SKM-1 treated with dmso at 0.1 percent for 144 hours (cell line): ENCODE results near the gene ARL9.
A peak's percentile ranks its signal among the peaks of the same experiment; 100 is the strongest.
"Not testable (repeated sequence)": the region's sequence is repeated elsewhere in the genome, so short reads cannot be mapped to it uniquely, and the experiment has no call there.

ENCODE experiments used
- DNase-seq: peaks from one replicate; lab custom pipeline; 2025; ENCODE audit not compliant: unreplicated experiment; lab: John Stamatoyannopoulos, UW

Gene ARL9, protein sequence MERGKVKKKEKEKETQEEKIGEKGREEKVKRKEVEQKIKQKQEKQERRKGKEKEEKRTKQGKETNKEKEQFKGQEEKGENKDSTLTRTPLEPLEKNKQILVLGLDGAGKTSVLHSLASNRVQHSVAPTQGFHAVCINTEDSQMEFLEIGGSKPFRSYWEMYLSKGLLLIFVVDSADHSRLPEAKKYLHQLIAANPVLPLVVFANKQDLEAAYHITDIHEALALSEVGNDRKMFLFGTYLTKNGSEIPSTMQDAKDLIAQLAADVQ

DNA sequence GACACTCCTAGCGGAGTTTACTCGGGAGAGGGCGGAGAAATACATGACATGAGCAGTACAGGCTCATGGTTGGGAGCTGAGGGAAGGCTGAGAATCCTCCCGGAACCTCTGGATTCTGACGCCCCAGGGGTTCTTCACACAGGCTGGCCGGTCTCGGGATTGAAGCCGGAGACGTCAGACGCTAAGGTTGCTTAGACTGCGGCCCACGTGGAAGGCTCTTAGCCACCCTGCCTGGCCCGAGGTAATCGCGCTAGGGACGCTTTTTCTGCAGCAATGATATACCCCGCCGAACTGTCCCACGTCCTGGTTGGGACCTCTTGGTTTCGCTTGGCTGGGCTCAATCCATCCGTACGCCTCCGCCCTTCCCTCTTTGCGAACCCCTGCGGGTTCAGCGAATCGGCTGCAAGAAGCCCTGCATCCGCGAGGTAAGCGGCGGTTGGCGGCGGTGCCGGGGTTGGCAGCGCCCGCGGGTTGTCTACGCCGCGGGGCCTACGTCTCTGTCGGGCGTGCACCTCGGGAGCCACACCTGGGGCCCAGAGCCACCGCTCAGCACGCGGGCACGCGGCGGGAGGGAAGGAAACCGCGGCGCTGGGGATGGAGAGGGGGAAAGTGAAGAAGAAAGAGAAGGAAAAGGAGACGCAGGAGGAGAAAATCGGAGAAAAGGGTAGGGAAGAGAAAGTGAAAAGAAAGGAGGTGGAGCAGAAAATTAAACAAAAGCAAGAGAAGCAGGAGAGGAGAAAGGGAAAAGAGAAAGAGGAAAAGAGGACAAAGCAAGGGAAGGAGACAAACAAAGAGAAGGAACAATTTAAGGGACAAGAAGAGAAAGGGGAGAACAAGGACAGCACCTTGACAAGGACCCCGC lies at the start of gene ARL9:
ARL9 (plus strand) TSS at position 523 of the 862 bp plus-strand sequence; CDS start at position 595, 72 bp downstream.
- no peak for DNase-seq

DNA sequence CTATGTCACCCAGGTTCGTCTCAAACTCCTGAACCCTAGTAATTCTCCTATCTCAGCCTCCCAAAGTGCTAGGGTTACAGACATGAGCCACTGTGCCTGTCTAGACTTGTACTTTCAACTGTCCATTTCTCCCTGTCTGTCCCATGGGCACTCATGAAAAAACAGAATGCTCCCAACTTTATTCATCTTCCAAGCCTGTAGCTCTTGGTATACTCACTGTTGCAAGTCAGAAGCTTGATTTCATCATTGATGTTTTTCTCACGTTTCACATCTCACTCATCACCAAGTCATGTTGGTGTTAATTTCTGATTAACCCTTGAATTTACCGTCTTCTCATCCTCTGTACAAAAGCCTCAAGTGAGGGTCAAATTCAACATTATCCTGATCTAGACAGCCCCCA lies 45.5 kb upstream of the ARL9 start:
- no peak for DNase-seq

DNA sequence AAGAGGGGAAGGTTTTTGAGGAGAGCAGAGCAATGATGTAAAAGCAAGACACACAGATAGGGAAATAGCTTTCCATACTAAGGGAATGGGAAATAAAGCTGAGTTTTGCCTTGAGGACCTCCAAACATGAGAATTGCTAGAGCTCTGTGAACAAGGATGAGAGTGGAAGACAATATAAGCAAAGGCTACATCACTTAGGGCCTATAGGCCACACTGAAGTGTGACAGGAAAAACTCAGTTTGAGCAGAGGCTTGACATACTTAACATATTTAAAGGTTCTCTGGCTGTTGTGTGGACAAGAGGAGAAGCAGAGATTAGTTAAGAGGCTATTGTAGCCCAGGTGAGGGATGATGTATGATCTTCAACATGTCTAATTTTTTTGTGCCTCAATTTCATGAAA lies 43.4 kb upstream of the ARL9 start:
- DNase-seq: no peak

DNA sequence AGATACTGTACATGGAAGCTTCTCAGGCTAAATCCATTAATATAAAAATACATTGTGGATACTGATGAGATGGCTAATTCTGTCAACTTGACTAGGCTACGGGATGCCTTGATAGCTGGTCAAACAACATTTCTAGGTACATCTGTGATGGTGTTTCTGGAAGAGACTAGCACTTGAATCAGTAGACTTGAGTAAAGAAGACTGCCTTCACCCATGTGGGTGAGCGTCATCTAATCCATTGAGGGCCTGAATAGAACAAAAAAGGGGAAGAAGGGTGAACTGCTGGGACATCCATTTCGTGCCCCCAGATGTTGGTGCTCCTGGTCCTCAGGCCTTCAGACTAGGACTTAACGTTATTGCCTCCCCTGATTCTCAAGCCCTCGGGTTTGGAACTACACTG lies 41.9 kb upstream of the ARL9 start:
- no peak for DNase-seq

DNA sequence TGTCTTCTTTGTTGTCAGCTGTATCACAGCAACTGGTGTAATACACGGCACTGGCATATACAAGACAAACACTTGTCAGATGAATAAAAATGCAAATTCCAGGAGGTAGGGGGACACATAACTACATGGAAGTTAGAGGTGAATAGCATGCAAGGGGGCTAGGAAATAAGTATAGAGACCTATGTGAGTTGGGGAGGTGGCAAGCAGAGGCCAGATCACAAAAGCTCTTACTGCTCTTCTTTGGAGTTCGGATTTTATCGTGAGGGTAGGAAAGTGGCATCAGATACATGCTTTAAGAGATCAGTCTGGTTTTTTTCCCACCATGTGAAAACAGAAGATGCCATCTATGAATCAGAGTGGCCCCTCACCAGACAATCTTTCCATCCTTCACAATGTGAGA lies 41.0 kb upstream of the ARL9 start:
- no peak for DNase-seq

DNA sequence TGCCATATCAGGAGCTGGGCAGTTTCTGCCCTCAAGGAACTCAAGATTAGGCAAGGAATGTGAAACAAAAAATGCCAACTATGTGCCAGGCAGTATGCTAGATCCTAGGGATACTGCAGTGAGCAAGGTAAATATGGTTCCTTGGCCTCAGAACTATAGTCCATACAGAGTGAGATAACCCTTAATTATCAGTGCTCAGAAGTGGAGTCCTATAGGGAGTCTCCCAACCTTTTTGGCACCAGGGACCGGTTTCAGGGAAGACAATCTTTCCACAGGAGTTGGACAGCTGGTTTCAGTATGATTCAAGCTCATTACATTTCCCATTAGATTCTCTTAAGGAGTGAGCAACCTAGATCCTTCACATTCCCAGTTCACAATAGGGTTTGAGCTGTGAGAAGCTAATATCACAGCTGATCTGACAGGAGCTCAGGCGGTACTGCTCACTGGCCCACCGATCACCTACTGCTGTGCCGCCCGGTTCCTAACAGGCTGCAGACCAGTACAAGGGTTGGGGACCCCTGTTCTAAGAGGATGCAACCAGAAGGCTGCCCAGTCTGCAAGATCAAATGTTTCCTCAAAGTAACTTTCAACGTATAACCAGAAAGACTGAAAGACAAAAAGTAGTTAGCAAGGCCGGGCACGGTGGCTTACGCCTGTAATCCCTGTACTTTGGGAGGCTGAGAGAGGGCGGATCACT lies 39.8 kb upstream of the ARL9 start:
- DNase-seq: no peak

DNA sequence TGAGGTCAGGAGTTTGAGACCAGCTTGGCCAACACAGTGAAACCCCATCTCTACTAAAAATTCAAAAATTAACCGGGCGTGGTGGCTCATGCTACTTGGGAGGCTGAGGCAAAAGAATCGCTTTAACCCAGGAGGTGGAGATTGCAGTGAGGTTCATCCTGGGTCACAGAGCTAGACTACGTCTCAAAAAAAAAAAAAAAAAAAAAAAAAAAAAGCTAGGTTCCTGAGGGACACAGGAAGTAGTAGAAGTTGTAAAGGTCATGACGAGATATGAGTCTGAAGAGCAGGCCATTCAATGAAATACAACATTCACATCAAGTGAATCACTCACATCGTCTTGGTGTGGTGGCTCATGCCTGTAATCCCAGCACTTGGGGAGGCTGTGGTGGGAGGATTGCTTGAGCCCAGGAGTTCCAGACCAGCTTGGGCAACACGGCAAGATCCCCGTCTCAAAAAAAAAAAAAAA lies 39.3 kb upstream of the ARL9 start:
- not testable (repeated sequence) for DNase-seq

DNA sequence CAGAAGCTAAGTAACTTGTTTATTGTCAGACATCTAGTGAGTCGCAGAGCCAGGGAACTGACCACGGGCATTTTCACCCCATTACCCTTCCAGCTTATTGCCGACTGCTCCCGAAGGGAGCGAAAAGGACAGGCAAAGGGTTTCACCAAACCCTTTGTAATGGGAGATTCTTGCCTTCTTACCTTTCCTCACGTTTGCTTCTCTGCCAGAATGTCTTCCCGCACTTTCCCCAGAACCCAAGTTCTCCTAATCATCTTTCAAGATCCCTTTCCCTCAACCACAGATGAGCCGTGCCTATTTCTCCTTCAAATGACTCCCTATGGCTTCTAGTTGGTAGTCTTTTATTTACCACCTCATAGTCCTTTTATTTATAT lies 38.7 kb upstream of the ARL9 start:
- no peak for DNase-seq

DNA sequence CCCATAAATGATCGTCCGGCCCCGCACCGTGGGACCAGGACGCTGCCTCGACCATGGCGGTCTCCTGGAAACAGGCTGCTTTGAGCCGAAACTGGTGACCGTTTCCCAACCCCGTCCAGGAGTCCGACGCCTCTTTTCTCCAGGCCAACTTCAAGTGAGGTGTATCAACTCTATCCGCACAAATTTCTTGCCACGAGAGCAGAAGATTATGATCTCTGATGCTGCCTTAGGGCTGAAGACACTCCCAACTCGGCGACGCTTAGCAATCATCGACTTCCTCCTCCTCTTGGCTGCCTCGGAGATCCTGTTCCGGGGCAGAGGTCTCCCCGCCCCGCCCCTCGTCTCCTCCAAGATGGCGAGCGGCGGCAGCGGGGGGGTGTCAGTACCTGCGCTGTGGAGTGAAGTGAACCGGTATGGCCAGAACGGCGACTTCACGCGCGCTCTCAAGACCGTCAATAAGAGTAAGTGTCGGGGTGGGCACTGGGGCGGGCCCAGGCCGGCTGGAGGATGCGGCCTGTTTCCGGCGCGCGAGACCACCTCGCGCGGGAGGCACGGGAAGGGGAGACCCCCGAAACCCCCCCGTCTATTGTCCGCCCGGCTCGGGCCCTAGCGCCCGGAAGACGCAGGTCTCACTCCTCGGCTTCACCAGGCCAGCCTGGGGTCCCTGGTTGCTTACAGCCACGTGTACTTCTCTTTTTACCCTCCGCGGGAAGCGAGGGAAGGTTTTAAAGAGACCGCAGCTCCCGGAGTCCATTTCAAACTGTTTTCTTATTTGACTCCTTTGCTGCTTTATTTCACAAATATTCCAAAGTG lies 38.1 kb upstream of the ARL9 start, which contains the start of gene SRP72:
SRP72 (plus strand) TSS at position 334 of the 813 bp plus-strand sequence; CDS start at position 353, 19 bp downstream.
- DNase-seq: peak; percentile 79

DNA sequence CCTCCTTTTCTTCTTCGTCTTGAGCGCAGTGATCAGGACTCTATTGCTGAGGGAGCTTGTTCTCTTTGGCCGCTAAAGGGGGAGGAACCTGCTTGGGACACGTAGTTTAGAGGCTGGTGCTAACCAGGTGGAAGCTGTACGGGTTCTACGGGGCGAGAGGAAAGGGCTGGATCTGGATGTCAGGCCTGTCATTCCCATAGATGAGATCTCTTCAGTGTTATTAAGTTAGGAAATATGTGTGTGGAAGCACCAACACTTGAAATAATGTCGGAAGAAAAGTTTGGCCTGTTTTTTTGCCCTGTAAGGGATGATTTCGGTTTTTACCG lies 37.5 kb upstream of the ARL9 start:
- peak; percentile 62 for DNase-seq

DNA sequence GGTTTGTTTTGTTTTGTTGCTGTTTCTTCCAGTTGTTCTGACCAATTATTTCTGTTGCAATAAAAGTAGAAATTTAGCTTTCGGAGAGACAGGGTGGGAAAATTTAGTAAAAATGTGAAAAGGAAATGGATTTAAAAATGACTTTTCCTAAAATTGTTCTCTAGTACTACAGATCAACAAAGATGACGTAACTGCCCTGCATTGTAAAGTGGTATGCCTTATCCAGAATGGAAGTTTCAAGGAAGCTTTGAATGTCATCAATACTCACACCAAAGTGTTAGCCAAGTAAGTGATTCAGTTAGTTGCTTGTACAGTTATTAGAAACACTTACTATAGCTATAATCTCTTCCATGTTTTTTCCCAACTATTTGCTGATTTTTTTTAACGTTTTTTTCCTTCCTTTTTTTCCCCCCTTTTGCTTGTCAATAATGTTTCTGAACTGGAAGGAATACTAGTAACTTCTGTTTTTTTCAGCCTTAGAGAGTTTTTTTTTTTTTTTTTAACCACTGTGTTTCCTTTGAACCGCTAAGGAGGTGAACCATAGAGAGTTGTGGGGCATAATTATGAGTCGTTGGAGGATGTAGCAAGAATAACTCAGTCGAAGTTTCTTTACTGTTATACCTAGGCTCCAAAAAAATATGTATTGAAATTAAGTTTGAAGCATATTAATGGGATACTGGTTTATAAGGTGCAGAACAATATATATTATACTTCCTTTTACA lies 35.9 kb upstream of the ARL9 start:
- peak; percentile 22 for DNase-seq

DNA sequence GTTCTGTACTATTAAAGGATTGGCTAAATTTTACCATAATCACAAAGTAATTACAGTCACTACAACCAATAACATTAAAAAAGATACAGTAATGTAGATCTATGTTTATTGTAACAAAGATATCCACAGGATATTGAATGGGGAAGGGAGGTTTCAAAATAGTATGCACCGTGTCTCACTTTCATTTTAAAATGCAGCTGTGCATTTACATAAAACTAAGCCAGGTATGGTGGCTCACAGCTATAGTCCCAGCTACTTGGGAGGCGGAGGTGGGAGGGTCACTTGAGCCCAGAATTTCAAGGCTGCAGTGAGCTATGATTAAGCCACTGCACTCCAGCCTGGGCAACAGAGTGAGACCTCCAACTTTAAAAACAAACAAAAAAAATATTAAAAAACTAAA lies 29.7 kb upstream of the ARL9 start:
- no peak for DNase-seq

DNA sequence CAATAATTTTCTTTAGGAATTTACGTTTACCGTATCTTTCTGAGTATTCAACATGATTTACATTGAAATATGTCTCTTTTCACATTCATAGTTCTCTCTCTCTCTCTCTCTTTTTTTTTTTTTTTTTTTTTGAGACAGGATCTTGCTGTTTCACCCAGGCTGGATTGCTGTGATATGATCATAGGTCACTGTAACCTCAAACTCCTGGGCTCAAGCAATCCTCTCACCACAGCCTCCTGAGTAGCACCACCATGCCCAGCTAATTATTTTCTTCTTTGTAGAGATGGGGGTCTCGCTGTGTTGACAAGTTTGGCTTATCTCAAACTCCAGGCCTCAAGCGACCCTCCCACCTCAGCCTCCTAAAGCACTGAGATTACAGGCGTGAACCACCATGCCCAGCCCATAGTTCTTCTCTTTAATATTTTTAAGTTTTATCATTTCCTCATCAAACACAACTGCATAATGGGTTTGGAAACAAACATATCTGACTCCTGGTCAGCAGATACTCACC lies 28.3 kb upstream of the ARL9 start:
- no peak for DNase-seq

DNA sequence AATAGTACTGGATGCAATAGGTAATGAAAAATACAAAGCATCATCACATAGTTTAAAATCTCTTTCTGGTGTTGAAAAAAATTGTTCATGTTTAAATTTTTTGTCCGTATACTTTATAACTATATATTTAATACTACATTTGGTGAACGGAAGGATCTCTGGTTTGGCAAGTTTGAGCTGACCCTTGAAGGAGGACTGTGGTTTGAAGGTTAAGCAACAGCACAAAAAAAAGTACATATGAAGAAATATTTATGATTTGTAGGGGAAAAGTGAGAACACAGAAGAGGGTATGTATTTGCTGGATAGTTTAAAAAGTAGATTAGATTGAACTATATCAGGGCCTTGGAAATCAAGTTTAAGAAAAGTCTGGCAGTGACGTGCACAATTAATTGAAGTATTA lies 24.9 kb upstream of the ARL9 start:
- DNase-seq: no peak

DNA sequence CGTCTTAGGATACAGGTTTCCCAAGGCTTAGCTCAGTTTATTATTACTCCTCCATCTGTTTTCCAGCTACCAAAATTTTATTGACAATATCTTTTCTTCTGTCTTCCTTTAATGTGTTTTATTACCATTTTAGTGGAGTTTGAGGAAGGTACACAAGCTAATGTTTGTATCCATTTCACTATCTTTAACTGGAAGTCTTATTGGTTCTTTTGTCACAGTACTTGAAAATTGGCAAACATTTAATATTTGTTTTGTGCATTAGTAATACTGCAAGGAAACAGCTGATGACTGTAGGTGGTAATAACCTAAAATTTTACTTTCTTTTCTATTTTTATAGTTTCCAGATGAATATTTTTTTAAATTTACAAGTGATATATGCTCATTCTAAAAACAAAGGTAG lies 9.3 kb upstream of the ARL9 start:
- no peak for DNase-seq

DNA sequence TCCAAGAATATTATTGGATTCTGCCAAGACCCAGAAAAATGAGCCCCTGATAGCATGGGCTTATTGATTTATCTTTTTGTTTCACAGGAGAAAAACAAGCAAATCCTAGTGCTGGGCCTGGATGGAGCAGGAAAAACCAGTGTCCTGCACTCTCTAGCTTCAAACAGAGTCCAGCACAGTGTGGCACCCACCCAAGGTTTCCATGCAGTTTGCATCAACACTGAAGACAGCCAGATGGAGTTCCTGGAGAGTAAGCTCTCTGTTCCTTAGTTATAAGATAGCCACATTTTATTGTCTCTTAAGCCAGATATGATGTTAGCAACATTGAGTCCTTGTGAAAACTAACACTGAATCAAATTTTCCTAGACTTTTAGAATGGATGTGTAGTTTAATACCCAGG lies 5.5 kb downstream of the ARL9 start:
- DNase-seq: no peak

DNA sequence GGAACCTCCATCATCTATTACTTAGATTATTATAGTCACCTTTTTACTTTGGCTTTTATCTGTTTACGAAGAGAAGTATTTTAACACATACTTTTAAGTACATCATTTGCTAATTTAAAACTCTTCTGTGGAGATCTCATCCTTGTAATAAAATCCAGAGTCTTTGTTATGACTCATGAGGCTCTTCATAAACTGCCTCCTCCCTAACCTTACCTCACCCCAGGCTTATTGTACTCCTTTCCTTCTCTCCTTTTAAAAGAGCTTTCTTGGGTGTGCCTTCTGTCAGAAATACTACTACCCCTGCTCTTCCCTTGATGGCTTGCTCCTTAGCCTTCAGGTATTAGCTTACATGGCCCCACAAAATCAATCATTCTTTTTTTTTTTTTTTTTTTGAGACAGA lies 6.6 kb downstream of the ARL9 start:
- DNase-seq: no peak

DNA sequence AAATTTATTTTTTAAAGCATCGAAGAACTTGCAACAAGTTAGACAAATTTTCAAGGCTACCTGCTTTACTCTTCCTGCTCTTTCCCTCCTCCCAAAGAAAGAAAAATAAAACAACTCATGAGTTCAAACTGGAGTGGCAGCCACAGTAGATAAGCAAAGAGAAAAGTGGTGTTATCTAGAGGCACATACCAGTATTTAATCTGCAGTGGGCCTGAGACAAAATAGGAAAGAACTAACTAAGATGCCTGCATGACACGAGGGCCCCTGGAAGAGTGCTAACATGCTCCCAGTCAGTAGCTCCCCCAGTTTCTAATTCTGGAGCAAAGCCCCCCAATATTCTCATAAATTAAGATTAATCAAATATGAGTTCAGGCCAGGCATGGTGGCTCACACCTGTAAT lies 7.9 kb downstream of the ARL9 start:
- no peak for DNase-seq

DNA sequence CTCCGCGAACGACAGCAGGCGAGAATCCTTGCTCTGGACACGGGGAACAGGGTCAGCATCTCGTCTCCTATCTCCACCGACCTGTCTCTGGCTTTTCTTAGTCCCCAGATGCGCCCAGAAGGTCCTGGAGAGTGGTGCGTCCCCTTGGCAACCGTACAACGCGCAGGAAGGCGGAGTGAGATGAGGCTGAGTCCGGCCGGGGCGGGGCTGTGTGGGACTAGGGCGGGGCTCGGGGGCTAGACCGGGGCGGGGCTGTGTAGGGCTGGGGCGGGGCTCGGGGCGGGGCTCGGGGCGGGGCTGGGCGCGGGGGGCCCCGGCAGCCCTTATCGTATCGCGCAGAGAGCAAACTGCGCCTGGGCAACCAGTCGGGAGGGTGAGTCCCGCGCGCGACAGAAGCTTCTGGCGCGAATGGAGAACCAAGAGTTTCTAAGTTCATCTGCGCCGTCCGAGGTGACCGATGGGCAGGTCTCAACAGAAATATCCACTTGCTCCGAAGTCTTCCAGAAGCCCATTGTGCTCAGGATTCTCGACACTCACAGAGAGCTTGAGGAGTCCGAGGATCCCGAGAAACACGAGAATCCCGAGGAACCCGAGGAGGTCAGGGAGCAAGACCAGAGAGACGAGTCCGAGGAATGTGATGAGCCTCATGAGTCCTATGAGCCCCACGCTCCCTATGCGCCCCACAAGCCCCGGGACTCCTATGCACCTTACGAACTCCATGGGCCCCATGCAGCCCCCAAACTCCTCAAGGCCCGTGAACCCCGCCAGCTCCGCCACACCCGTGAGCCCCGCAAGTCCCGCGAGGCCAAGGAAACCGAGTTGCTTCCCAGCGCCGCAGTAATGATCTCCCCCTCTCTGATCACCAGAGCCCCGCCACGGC lies 24.9 kb downstream of the ARL9 start:
- peak; percentile 60 for DNase-seq
